B cell (primary cell): ENCODE measurements around the gene ZBTB8B. TPM values are rescaled to one million over a fixed set of nuclear protein-coding genes. Genes with fewer than 3 reads are reported as not detected.

Experiments
- ATAC-seq: fragments of 200-7000 bp; cut with Tn5 transposase; one replicate; pipeline ENCODE4 v1.10.0; 2021; ENCODE audit warnings: low read depth, mild to moderate bottlenecking, moderate number of reproducible peaks, moderate library complexity
- CTCF ChIA-PET: fragments of 350-600 bp; sonication (Branson Sonifier 250); formaldehyde crosslinking; loops from one replicate; lab custom pipeline; 2021; ENCODE audit warnings: antibody characterized with exemption, inconsistent platforms; lab: Charles Lee
- POLR2A ChIA-PET: fragments of 350-600 bp; sonication (Branson Sonifier 250); formaldehyde crosslinking; loops from one replicate; lab custom pipeline; 2021; ENCODE audit warnings: antibody characterized with exemption; lab: Charles Lee
- DNase-seq: peaks from one replicate; pipeline ENCODE4 v3.0.0; 2013
- H2AFZ ChIP-seq: 2 replicates; pipeline ENCODE4 v1.6.1; 2012; ENCODE audit warnings: mild to moderate bottlenecking, low read depth, low read length; ENCODE audit not compliant: insufficient read depth, poor library complexity, severe bottlenecking
- H3K27ac ChIP-seq, 2 donors: 1 replicate in 1 of 2; 2 replicates in 1 of 2; pipeline ENCODE4 v1.5.1; 2012 to 2013; ENCODE audit warnings: low read length in 2 of 2, mild to moderate bottlenecking in 2 of 2, moderate library complexity in 1 of 2
- H3K27me3 ChIP-seq, 4 experiments: fragments of 200-600 bp in 1 of 4; sonication (generic) in 1 of 4; replicated peaks in 1 of 4; 1 replicate in 2 of 4; 2 replicates in 2 of 4; pipeline versions ENCODE4 v1.6.1 to v1.7.0; 2013 to 2016; ENCODE audit warnings: low read length in 3 of 4, mild to moderate bottlenecking in 2 of 4, mixed read lengths in 1 of 4, moderate library complexity in 1 of 4; ENCODE audit not compliant: insufficient read depth in 4 of 4, control insufficient read depth in 3 of 4; ENCODE audit errors: control extremely low read depth in 1 of 4
- H3K36me3 ChIP-seq, 2 experiments: replicated peaks in 1 of 2; 1 replicate in 1 of 2; 2 replicates in 1 of 2; pipeline versions ENCODE4 v1.6.1 to v1.7.1; 2013; ENCODE audit warnings: low read length in 1 of 2; ENCODE audit not compliant: insufficient read depth in 2 of 2, control insufficient read depth in 1 of 2; ENCODE audit errors: control extremely low read depth in 1 of 2, extremely low read depth in 1 of 2
- H3K4me1 ChIP-seq, 2 donors: fragments of 200-600 bp in 1 of 2; sonication (generic) in 1 of 2; 1 replicate in 1 of 2; 2 replicates in 1 of 2; pipeline versions ENCODE4 v1.5.1 to v1.6.1; 2013 to 2017; ENCODE audit warnings: low read length in 2 of 2; ENCODE audit not compliant: control insufficient read depth in 2 of 2, insufficient read depth in 2 of 2
- H3K4me2 ChIP-seq: replicated peaks from 2 replicates; pipeline ENCODE3; 2012; ENCODE audit warnings: mild to moderate bottlenecking, low read depth, low read length; ENCODE audit not compliant: poor library complexity, severe bottlenecking
- H3K4me3 ChIP-seq, 5 experiments: fragments of 200-600 bp in 1 of 5; sonication (generic) in 1 of 5; 1 replicate in 3 of 5; 2 replicates in 2 of 5; pipeline versions ENCODE4 v1.5.1 to v1.7.0; 2011 to 2016; ENCODE audit warnings: low read length in 4 of 5, mild to moderate bottlenecking in 4 of 5, low read depth in 2 of 5, control low read depth in 1 of 5, moderate library complexity in 1 of 5; ENCODE audit not compliant: insufficient read depth in 1 of 5; ENCODE audit errors: control extremely low read depth in 1 of 5, extremely low read depth in 1 of 5
- H3K79me2 ChIP-seq: fragments of 200-600 bp; sonication (generic); one replicate; pipeline ENCODE4 v1.6.0; 2016; ENCODE audit warnings: low read length; ENCODE audit not compliant: control insufficient read depth, insufficient read depth
- H3K9ac ChIP-seq: fragments of 200-600 bp; sonication (generic); 2 replicates; pipeline ENCODE4 v1.6.1; 2017; ENCODE audit warnings: mild to moderate bottlenecking, low read length, moderate library complexity
- H3K9me3 ChIP-seq, 3 donors: one replicate each; pipeline versions ENCODE4 v1.6.1 to v1.7.1; 2013; ENCODE audit warnings: low read length in 2 of 3; ENCODE audit not compliant: control insufficient read depth in 2 of 3, insufficient read depth in 1 of 3; ENCODE audit errors: control extremely low read depth in 1 of 3
- H4K20me1 ChIP-seq: 2 replicates; pipeline ENCODE4 v1.6.0; 2012; ENCODE audit warnings: mild to moderate bottlenecking, low read length; ENCODE audit not compliant: insufficient read depth, control insufficient read depth, poor library complexity, severe bottlenecking
- H3K27ac Mint-ChIP-seq: one replicate; pipeline ENCODE4 v1.8.0; 2021; ENCODE audit warnings: mixed read lengths
- H3K27me3 Mint-ChIP-seq: one replicate; pipeline ENCODE4 v1.8.0; 2021; ENCODE audit warnings: mixed read lengths
- H3K4me1 Mint-ChIP-seq: one replicate; pipeline ENCODE4 v1.8.0; 2021; ENCODE audit warnings: mixed read lengths
- H3K4me3 Mint-ChIP-seq: one replicate; pipeline ENCODE4 v1.8.0; 2021; ENCODE audit warnings: mixed read lengths
- H3K9me3 Mint-ChIP-seq: one replicate; pipeline ENCODE4 v1.8.0; 2022; ENCODE audit warnings: mixed read lengths; ENCODE audit not compliant: insufficient read depth
- CTCF ChIP-seq: fragments of 200-600 bp; IDR thresholded peaks from one replicate; pipeline ENCODE4 v1.8.0; 2022; ENCODE audit warnings: antibody characterized with exemption, mild to moderate bottlenecking
- EZH2 ChIP-seq: IDR thresholded peaks from 2 replicates; pipeline ENCODE4 v1.6.1; 2012; ENCODE audit warnings: borderline replicate concordance, low read depth, mild to moderate bottlenecking, moderate library complexity, low read length; ENCODE audit not compliant: insufficient read depth, poor library complexity, severe bottlenecking
- WGBS: methylation state at CpG from one replicate; pipeline ENCODE4 v1.1.5; 2013; ENCODE audit warnings: missing lambda C conversion rate; ENCODE audit not compliant: insufficient coverage; 5-methylcytosine and 5-hydroxymethylcytosine counted together
- intact Hi-C: fragments of 100-400 bp; cut with micrococcal nuclease; formaldehyde crosslinking; loops from one replicate; pipeline ENCODE4 v1.10.0; 2022
- polyA plus RNA-seq: library from polyadenylated mRNA; depleted of rRNA; stranded (reverse); fragments of >200 nt; gene quantifications from 2 replicates; pipeline ENCODE4 v1.2.3, GENCODE V29; 2012
- total RNA-seq, 2 donors: library from RNA; stranded (reverse); fragments of 120-200 nt in 1 of 2; gene quantifications; 1 replicate in 1 of 2; 2 replicates in 1 of 2; pipeline versions ENCODE4 v1.2.3 to v1.2.4, GENCODE V29; 2013 to 2022

The ZBTB8B gene
- total and polyA plus RNA-seq, 2 donors (not counting 1 experiment from before 2014, with no cell fraction given), result 0.02 TPM; not detected in 1

- peaks cover 40% of the 10 kb centered on the region for H3K27me3 Mint-ChIP-seq
These were observed 3.9 kb downstream of the ZBTB8B start for GRCh38 chr1:32468791-32469190.

GRCh38 chr1:32470431-32470830, 5.6 kb downstream of the ZBTB8B start:
- Mint-ChIP-seq H3K27me3 (peaks cover 30% of the 10 kb centered on the region), H3K9me3 (no peaks in the 10 kb centered on the region), H3K27ac (no peak overlapping the region), H3K4me3 (no peak overlapping the region), H3K4me1 (peaks cover 6% of the 10 kb centered on the region)
- ChIA-PET POLR2A (interaction anchor here (0.7 kb wide), 1 partner anchor 288 kb away, joined by 4 read pairs; no protein-coding TSS in a partner anchor), CTCF (interaction anchor here (0.6 to 1.2 kb wide), 2 partner anchors 25 to 70 kb away, joined by 3 read pairs; no protein-coding TSS in a partner anchor)
- peaks cover 0 to 48% (median 13%) of the 10 kb centered on the region in 4 experiments for H3K27me3 ChIP-seq
- intact Hi-C loops, result no loop called here
- H3K4me2 ChIP-seq, result no peak overlapping the region
- H3K79me2 ChIP-seq, result no peaks in the 10 kb centered on the region
- no peaks in the 10 kb centered on the region for H4K20me1 ChIP-seq
- no peak overlapping the region for H3K9ac ChIP-seq
- no peak overlapping the region for H3K27ac ChIP-seq
- peaks cover 0 to 11% (median 0%) of the 10 kb centered on the region in 3 donors for H3K9me3 ChIP-seq
- no peaks in the 10 kb centered on the region for H3K36me3 ChIP-seq
- H2AFZ ChIP-seq, result no peak overlapping the region
- ATAC-seq (no peak), DNase-seq (no peak)
- TF ChIP-seq CTCF (no peak), EZH2 (no peak)
- peaks cover 2 to 3% of the 10 kb centered on the region in 2 donors for H3K4me1 ChIP-seq
- WGBS, result 98% methylated on average over 6 of the region's 11 CpGs
- H3K4me3 ChIP-seq, result no peak overlapping the region

More at GRCh38 chr1:32468791-32469190, 3.9 kb downstream of the ZBTB8B start:
- ATAC-seq (no peak), DNase-seq (no peak)
- no peaks in the 10 kb centered on the region for H3K79me2 ChIP-seq
- no peak overlapping the region for H3K27ac ChIP-seq
- no peak overlapping the region for H2AFZ ChIP-seq
- no peak for TF ChIP-seq EZH2
- TF ChIP-seq CTCF, result no peak
- 91% methylated on average over 6 of the region's 8 CpGs for WGBS
- intact Hi-C loops, result no loop called here
- peaks cover 19% of the 10 kb centered on the region for H3K4me1 Mint-ChIP-seq
- CTCF ChIA-PET, result no interaction called here
- peaks cover 17 to 18% of the 10 kb centered on the region in 2 donors for H3K4me1 ChIP-seq
- H3K27ac Mint-ChIP-seq, result no peak overlapping the region
- H3K9me3 ChIP-seq, result peaks cover 0 to 19% (median 0%) of the 10 kb centered on the region in 3 donors
- H3K4me3 ChIP-seq, result no peak overlapping the region
- H3K4me3 Mint-ChIP-seq, result no peak overlapping the region
- no peak overlapping the region for H3K9ac ChIP-seq
- H3K4me2 ChIP-seq, result no peak overlapping the region
- H3K36me3 ChIP-seq, result no peaks in the 10 kb centered on the region
- no peaks in the 10 kb centered on the region for H4K20me1 ChIP-seq
- peaks cover 0 to 60% (median 28%) of the 10 kb centered on the region in 4 experiments for H3K27me3 ChIP-seq
- POLR2A ChIA-PET, result no interaction called here
- no peaks in the 10 kb centered on the region for H3K9me3 Mint-ChIP-seq
